Stimulated activated CD8-positive, alpha-beta memory T cell treated with anti-CD3 and anti-CD28 coated beads, Interleukin-15, amount 100 ng/mL, for 48 hours (primary cell): ENCODE data around the gene LRGUK.
"Not testable (repeated sequence)": the region's sequence is repeated elsewhere in the genome, so short reads cannot be mapped to it uniquely, and the experiment has no call there.

Experiments
- DNase-seq, 2 donors: peaks; one replicate each; pipeline ENCODE4 v3.0.0-alpha.2; 2020; ENCODE audit warnings: low read depth in 2 of 2

The LRGUK gene, protein sequence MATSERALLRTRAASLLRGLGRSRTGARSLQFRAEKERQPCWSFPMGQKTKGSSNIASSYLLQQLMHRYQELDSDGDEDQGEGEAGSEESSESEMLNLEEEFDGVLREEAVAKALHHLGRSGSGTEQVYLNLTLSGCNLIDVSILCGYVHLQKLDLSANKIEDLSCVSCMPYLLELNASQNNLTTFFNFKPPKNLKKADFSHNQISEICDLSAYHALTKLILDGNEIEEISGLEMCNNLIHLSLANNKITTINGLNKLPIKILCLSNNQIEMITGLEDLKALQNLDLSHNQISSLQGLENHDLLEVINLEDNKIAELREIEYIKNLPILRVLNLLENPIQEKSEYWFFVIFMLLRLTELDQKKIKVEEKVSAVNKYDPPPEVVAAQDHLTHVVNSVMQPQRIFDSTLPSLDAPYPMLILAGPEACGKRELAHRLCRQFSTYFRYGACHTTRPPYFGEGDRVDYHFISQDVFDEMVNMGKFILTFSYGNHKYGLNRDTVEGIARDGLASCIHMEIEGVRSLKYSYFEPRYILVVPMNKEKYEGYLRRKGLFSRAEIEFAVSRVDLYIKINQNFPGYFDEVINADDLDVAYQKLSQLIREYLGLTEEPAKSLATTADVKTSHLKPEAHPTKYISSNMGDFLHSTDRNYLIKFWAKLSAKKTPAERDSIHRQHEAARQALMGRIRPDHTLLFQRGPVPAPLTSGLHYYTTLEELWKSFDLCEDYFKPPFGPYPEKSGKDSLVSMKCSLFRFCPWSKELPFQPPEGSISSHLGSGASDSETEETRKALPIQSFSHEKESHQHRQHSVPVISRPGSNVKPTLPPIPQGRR

DNA sequence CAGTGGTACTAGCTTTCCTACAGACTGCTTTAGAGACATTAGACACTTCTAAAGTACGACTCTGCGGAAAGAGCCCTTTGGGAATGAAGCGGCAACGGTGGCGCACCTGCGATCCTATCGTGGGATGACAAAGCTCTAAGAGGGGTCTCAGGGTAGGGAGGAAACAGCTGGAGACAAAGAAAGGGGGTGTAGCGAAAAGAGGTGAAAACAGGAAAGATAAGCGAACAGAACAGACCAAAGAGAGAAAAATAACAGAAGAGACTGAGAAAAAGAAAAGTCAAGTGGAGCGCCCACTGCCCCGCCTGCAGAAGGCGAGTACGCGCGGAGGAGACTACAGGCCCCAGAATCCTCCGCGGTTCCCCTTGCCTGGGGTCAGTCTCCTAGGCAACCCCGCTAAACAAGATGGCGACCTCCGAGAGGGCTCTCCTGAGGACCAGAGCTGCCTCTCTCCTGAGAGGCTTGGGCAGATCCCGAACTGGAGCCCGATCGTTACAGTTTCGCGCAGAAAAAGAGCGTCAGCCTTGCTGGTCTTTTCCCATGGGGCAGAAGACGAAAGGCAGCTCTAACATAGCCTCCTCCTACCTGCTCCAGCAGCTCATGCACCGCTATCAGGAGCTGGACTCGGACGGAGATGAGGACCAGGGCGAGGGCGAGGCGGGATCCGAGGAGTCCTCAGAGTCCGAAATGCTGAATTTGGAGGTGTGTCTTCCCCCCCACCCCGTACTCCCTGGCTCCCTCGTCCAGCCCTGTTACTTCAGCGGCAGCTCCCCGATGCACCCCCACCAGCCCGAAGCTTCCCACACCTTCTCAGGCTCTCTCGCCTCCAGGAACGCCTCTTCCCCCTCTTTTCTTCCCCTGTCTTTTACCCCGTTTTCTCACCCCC, at the start of gene LRGUK:
TSS of gene LRGUK (plus strand) at position 375 of the 883 bp plus-strand sequence. CDS start at position 403, 28 bp downstream.
- DNase-seq, result peak; percentile 60 to 61

DNA sequence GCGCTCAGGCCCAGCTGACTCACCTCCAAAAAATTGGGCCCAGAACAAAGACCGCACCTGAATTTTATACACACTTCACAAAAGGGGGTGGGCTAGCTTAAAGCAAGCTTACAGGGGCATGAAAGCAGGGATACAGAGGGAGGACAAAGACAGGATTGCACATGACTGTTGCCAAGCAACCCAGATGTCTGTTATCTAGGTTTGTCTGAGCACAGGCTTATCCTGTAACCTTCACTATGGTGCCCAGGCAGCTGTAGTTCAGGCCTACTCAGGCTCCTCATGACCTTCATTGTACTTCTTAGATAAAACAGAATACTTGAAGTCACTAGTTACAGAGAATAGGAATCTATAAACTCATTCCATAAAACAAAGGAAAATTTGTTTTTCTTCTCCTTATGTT, 49.6 kb upstream of the LRGUK start:
- DNase-seq, result not testable (repeated sequence)

DNA sequence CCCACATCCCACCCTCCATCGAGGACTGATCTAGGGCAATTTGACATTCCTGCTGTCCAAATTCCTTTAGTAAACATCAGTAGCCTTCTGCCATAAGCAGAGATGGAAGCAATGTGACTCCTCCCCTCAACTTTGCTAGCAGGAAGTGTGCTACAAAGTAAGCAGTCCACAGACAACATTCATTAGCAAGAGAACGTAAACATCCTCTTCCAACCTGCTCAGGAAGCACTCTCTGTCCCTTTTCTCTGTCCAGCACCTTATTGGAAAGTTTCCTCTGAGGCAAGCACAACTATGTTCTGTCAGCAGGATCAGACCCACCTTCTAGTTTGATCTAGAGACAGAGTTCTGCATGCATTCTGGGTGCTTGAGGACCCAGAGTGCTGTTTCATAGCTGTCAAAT, 48.1 kb upstream of the LRGUK start:
- DNase-seq, result no peak

DNA sequence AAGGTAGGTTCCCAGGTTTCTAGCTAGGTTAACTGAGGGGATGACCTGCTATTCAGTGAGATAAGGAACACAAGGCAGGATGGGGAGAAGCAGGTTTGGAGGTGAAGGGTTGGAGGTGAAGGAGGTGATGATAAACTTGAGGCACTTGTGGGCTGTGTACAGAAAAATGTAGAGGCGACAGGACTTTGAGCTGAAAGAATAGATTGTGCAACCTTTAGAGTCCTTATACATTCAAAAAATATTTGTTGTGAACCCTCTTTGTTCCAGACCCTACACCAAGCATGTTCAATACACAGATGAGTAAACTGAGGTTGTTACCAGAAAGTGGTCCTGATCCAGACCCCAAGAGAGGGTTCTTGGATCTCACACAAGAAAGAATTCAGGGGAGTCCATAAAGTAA, 45.4 kb upstream of the LRGUK start:
- DNase-seq, result no peak

DNA sequence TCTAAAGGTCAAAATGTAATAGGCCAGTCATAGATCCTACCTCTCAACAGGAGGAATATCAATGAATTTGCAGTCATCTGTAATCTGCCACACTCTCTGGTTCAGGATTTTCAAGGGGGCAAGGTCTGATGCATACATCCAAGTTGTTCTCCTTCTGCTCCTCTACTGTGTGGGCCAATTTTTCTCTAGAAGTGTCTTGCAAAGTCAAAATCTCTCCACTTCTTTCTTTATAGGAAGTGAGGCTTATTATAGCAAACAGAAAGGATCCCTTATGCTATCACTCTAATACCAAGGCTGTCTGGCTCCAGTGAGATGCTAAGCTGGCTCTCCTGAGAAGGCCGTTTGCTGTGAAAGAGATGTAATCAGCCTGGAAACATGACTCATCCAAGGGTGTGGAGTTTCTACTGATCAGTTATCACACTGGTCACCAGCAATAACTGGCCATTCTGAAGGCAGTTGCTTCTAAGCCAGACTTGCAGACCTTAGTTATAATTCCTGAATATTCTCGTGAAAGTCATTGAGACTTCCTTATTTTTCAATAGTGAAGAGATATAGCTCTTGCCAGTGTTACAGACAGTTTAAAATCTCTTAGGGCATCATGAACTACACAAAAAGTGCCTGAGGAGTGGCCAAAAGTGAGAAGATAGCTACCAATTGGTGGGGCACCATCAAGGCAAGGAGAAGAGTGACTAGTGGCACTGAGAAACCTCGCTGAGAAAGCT, 43.2 kb upstream of the LRGUK start:
- no peak for DNase-seq

DNA sequence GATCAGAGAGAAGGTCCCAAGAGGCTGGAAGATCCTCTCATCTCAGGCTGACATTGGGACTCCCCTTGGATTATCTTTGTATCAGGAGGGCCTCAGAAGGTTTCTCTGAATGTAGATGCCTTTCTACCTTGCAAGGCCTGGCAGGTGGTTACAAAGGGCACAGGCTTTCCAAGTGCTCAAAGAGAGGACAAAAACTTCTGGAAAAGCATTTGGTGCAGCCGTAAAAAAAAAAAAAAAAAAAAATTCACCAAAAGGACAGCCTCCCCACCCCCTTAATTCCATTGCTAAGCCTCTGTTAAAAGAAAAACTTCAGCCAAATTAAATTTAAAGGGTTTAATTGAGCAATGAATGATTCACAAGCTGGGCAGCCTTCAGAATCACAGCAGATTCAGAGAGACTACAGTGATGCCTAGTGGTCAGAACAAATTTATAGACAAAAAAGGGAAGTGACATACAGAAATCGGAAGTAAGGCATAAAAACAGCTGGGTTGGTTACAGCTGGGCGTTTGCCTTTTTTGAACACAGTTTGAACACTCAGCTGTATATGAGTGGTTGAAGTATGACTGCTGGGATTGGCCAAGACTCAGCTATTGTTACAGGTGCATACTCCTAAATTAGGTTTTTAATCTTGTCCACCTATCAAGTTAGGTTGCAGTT, 42.5 kb upstream of the LRGUK start:
- DNase-seq, result no peak

DNA sequence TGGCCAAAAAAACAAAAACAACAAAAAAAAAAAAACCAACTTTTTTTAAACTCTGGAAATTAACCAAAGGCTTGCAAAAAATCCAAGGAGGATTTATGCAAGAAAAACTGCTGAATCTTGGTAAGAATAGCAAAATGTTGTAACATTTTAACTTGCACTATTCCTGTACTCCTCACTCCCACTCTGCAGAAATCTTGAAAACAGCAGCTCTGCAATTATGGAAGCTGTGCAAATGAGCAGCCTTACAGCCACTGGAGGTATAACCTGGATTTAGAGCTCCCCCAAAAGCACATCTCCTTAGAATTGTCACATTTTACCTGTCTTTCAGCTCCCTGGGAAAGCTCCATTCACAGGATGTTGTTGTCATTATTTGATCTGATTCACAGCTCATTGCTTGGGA, 41.8 kb upstream of the LRGUK start:
- no peak for DNase-seq

DNA sequence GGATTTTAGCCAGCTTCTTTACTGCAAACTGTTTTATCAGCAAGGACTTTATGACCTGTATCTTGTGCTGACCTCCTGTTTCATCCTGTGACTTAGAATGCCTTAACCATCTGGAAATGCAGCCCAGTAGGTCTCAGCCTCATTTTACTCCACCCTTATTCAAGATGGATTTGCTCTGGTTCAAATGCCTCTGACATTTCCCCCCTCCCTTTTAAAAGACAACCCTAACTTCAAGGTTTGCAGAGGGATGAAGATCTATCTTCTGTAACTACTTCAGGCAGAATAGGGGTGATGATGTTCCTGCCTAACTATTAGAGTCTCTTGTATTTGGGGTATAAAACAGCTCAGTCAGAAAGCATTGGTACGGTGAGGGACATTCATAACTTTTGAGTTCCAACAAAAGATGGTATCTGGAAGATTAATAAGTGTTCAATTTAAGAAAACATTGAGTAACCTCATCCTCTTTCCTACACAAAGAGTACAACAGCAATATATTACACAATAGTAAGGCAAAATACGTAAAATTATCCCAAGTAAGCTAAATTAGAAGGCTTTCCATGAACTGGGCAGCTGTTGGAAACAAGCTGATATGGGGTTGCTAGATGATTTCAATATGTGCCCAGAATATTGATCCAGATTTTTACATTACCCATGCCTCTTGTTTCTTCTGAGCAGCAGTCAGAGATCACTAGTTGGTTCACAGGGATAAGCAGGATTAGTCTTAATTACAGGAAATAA, 40.0 kb upstream of the LRGUK start:
- DNase-seq, result no peak

DNA sequence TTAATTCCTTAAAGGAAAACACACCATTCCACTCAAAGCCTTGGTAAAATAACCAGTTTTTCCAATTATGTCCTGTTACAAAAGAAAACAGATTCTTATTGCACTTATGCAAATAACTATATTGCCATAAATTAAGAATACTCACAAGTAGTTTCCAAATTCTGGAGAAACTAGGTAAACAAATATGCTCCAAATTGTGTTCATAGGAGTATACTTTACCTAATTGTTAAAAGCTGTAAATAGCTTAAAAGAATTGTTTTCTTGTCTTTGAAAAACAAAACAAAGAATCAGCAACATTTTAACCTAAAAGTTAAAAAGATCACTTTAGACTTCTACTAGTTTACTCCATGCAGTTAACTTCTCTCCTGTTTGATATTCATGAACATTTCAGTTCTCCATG, 38.9 kb upstream of the LRGUK start:
- DNase-seq, result no peak

DNA sequence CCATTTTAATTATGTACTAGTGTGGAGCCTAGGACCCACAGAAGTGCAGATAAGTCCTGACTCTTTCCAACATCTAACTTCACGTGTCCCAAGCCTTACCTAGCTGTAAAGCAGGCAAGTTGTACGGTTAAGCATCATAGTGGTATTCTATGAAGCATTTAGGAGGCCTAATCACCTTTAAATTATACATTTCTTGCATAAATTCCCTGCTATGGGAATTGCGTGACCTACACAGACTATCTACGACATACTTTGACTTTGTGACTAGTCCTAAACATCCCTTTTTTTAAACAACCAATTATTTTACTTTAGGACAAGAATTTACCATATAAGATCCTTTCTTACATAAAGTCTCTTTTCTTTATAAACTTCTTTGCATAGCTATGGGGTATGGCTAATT, 37.7 kb upstream of the LRGUK start:
- DNase-seq, result no peak

DNA sequence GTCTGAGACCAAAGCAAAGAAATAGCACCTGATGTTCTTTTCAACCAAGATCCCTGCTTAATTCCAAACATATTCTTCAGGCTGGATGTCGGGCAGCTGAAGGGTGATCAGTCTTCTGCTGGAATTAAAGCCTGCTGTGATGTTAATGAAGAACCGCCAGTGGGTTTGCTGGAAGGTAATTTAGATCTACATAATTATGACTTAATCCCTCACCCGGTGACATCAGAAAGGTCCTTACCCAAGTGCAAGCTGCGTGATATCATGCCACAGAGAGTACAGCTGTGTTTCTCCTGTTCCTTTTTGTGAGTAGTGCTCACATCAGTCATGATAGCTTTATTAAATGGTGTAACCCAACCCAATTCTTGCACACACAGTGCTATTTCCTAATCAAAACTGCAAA, 29.1 kb upstream of the LRGUK start:
- DNase-seq, result no peak

DNA sequence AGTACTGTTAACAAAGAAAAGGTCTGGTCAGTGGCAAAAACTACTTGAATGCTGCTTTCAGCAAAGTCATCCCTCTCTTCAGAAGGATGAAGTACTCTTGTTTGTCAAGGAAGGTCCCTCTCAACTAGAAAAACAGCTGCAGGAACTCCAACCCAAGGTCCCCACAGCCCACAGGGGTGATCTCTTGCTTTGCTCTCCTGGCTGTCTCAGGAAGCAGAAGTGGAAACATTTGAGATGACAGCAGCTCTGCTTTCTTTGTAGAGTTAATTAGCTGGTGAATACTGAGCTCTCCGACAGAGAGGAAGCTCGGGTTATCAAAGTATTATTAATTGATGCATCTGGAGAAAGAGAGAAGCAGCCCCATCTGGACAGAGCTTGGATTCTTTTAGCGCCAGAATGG, 25.4 kb upstream of the LRGUK start:
- DNase-seq, result no peak

DNA sequence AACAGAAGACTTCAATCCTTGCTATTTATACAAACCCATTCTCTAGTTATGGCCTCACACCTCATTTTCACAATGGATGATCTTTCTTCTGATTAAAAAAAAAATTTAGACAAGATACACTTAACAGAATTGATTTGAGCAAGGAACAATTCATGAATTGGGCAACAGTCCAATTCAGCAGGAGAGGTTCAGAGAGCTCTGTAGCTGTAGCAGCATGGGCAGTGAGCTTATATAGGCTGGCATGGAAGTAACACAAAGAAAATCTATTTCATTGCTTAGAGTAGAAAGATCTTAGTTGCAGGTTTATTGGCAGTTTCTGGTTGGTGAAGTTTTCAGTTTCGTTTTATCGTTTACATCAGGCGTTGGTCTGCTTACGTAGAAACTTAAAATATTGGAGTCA, 23.0 kb upstream of the LRGUK start:
- DNase-seq, result no peak

DNA sequence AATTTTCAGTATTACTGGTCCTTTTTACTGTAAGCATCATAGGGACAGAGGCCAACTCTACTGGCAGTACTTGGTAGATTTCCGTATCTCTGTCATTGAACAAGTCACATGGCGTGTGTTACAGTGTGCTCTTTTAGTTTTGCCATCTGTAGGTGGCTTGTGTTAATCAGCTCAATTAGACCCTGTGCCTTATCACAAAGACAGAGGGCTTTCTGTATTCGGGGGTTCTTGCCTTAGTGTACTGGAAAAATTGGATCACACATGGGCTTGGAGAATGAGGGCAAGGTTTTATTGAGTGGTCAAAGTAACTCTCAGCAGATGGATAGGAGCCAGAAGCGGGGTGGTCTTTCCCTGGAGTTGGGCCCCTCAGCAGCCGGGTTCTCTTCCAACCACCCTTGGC, 21.3 kb upstream of the LRGUK start:
- no peak for DNase-seq

DNA sequence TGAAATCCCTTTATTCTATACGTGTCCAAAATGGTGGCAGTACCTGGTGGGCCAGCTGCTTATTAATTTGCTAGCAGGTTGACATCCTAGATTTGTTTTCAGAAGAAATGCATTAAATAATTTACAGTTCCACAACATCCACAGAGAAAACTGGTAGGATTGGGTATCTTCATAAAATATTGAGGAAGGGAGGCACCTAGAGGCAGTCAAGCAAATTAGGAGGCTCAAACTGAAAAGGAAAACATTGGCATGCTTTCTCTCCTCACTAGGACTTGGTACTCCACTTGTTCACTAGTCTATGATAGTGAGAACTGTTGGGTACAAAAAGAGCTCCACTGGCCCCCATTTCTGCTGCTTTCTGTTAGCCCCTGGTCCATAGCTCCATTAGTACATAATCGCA, 18.3 kb upstream of the LRGUK start:
- no peak for DNase-seq

DNA sequence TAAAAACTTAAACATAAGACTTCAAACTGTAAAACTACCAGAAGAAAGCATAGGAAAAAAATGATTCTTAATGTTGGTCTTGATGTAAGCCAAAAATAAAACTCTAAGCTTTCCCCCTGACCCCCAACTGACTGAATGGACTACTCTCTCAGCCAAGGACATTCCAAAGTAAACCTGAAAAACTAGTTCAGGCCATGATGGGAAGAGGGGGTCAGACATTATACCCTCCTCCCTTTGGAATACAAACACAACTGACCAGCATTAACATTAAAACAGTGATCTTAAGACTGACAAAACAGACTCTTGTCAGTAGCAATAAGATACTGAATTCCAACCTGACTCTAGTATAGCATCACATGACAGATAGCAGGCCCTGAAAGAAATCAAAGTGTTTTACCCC, 13.5 kb upstream of the LRGUK start:
- no peak for DNase-seq

DNA sequence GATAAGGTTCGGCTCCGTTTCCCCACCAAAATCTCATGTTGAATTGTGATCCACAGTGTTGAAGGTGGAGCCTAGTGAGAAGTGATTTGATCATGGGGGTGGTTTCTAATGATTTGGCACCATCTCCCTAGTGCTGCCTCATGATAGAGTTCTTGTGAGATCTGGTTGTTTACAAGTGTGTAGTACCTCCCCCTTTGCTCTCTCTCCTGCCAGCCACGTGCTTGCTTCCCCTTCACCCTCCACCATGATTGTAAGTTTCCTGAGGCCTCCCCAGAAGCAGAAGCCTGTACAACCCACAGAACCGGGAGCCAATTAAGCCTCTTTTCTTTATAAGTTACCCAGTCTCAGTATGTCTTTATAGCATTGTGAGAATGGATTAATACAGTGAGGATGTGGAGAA, 12.1 kb upstream of the LRGUK start:
- no peak for DNase-seq

DNA sequence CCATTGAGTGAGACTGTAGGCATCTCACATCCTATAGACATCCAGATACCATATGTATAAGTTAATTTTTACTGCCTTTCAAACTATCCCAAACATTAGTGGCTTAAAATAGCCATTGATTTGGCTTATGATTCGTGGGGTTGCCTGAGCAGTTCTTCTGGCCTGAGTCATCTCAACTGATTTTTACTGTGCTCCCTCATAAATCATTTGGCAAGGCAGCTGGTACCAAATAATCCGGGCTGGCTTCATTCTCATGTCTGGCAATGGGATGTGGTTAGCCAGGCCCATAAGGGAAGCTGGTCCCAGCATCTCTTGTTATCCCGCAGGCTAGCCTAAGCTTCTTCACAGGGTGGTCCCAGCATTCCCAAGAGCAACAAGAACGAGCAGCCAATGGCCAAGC, 6.7 kb upstream of the LRGUK start:
- DNase-seq, result no peak

DNA sequence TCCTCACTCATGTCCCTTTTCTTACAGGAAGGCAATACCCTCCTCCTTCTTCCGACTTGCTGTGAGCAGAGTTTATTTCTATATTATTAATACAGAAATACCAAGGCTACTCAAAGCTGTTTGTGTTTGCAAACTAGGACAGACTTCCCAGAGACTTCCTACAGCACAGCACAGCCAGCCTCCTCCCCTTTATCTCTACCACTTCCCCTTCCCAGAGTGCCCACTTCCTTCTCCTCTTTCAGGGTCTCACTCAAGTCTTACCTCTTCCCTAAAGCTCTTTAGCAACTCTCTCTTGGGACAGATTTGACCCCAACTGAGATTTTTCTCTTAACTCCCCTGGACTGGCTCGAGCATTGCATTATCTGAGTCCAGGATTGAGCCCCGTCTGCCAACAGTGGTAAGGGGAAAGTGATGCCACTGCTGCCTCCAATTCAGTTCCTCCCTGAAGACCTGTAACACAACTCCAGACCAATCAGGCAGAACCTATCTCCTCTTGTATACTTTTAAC, 5.5 kb upstream of the LRGUK start:
- DNase-seq, result no peak

DNA sequence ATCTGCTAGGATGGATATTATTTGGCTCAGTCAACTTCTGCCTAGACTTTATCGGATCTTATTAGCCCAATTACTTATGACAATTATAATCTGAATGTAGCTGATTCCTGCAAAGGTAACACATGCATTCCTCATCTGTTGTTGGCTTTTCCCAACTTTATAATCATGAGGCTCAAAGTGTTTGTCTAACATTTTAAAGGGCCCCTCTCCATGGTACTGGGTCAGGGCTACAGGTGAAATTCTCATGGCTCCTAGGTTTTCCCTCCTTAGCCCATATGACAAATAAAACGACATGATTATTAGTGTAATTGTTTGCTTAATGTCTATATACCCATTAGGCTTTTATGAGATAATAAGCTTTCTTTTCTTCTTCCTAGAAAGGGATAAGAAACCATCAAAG, 4.2 kb upstream of the LRGUK start:
- no peak for DNase-seq
